H1 (cell line): Measurements from ENCODE around the gene SLC25A21. TPM values are rescaled to one million over a fixed set of nuclear protein-coding genes. Genes with fewer than 3 reads are reported as not detected.

Experiments used
- CTCF ChIA-PET: fragments of 300-600 bp; sonication (Branson Sonifier 250); formaldehyde crosslinking; loops from one replicate; lab custom pipeline; 2021; ENCODE audit not compliant: partially characterized antibody; lab: Charles Lee
- POLR2A ChIA-PET: fragments of 300-600 bp; sonication (Branson Sonifier 250); formaldehyde crosslinking; loops from one replicate; lab custom pipeline; 2021; ENCODE audit warnings: inconsistent platforms; ENCODE audit not compliant: partially characterized antibody; lab: Charles Lee
- DNase-seq, 2 experiments: peaks; one replicate each; pipeline versions ENCODE4 v3.0.0 to v3.0.0-alpha.2; 2010 to 2022; ENCODE audit warnings: low spot score in 2 of 2, low read depth in 1 of 2, mixed read lengths in 1 of 2
- FAIRE-seq: peaks from 2 replicates; lab custom pipeline; 2011; peaks lifted over from hg19 to GRCh38; lab: Jason Lieb, UNC
- H2AFZ ChIP-seq: 2 replicates; pipeline ENCODE4 v1.8.1; 2012; ENCODE audit warnings: low read length, inconsistent platforms
- H2AK5ac ChIP-seq: 2 replicates; pipeline ENCODE4 v1.6.1; 2013; ENCODE audit warnings: low read depth, low read length
- H2BK120ac ChIP-seq: replicated peaks from 2 replicates; pipeline ENCODE3; 2013; ENCODE audit warnings: low read depth, low read length, inconsistent platforms
- H2BK12ac ChIP-seq: 2 replicates; pipeline ENCODE4 v1.6.1; 2013; ENCODE audit warnings: low read depth, low read length
- H2BK15ac ChIP-seq: 2 replicates; pipeline ENCODE4 v1.6.1; 2013; ENCODE audit warnings: low read length
- H2BK20ac ChIP-seq: 2 replicates; pipeline ENCODE4 v1.6.1; 2013; ENCODE audit warnings: low read length
- H2BK5ac ChIP-seq: 2 replicates; pipeline ENCODE4 v1.6.1; 2013; ENCODE audit warnings: low read depth, low read length
- H3K14ac ChIP-seq: 2 replicates; pipeline ENCODE4 v1.6.1; 2013; ENCODE audit warnings: inconsistent platforms; ENCODE audit not compliant: insufficient read length
- H3K18ac ChIP-seq: 2 replicates; pipeline ENCODE4 v1.6.1; 2013; ENCODE audit warnings: low read length; ENCODE audit errors: extremely low read depth
- H3K23ac ChIP-seq: 2 replicates; pipeline ENCODE4 v1.6.1; 2013; ENCODE audit warnings: inconsistent platforms; ENCODE audit not compliant: insufficient read length
- H3K23me2 ChIP-seq: 2 replicates; pipeline ENCODE4 v1.6.1; 2013; ENCODE audit warnings: low read depth, low read length
- H3K27ac ChIP-seq: 2 replicates; pipeline ENCODE4 v1.6.1; 2011; ENCODE audit warnings: low read depth, low read length, inconsistent platforms
- H3K27me3 ChIP-seq, 4 experiments: replicated peaks in 1 of 4; 1 replicate in 1 of 4; 2 replicates in 3 of 4; pipeline versions ENCODE4 v1.6.1 to v1.8.1; 2011 to 2013; ENCODE audit warnings: low read length in 3 of 4, mild to moderate bottlenecking in 3 of 4, inconsistent platforms in 2 of 4, mixed read lengths in 2 of 4, moderate library complexity in 1 of 4; ENCODE audit not compliant: control insufficient read depth in 3 of 4, insufficient read depth in 3 of 4; ENCODE audit errors: extremely low read depth in 1 of 4
- H3K36me3 ChIP-seq, 4 experiments: 2 replicates each; pipeline versions ENCODE4 v1.6.1 to v1.8.1; 2011 to 2013; ENCODE audit warnings: mild to moderate bottlenecking in 4 of 4, low read length in 3 of 4, moderate library complexity in 2 of 4, control low read depth in 1 of 4, inconsistent platforms in 1 of 4; ENCODE audit not compliant: insufficient read depth in 4 of 4, control insufficient read depth in 2 of 4
- H3K4ac ChIP-seq: replicated peaks from 2 replicates; pipeline ENCODE3; 2013; ENCODE audit warnings: low read length, low read depth, mixed read lengths, inconsistent platforms; ENCODE audit not compliant: insufficient read length
- H3K4me1 ChIP-seq, 4 experiments: replicated peaks in 1 of 4; 1 replicate in 1 of 4; 2 replicates in 3 of 4; pipeline versions ENCODE4 v1.6.1 to v1.8.1; 2011 to 2013; ENCODE audit warnings: low read length in 3 of 4, inconsistent platforms in 2 of 4, mixed read lengths in 1 of 4; ENCODE audit not compliant: insufficient read depth in 4 of 4, control insufficient read depth in 3 of 4
- H3K4me2 ChIP-seq, 2 experiments: 2 replicates each; pipeline versions ENCODE4 v1.6.1 to v1.8.1; 2011 to 2013; ENCODE audit warnings: low read depth in 2 of 2, low read length in 2 of 2, control low read depth in 1 of 2, inconsistent platforms in 1 of 2, mild to moderate bottlenecking in 1 of 2; ENCODE audit not compliant: insufficient read depth in 1 of 2
- H3K4me3 ChIP-seq, 4 experiments: fragments of 200-600, 300-600 bp in 1 of 4; sonication (generic), shearing (Covaris generic), sonication (Bioruptor Twin) in 1 of 4; 2 replicates each; pipeline versions ENCODE4 v1.5.1 to v1.8.1; 2011 to 2016; ENCODE audit warnings: low read length in 4 of 4, low read depth in 3 of 4, control low read depth in 2 of 4, inconsistent platforms in 2 of 4, mild to moderate bottlenecking in 2 of 4, mixed read lengths in 1 of 4, moderate library complexity in 1 of 4; ENCODE audit not compliant: insufficient read depth in 2 of 4; ENCODE audit errors: extremely low read depth in 1 of 4
- H3K56ac ChIP-seq: replicated peaks from 2 replicates; pipeline ENCODE3; 2013; ENCODE audit warnings: low read depth, mild to moderate bottlenecking, mixed read lengths, low read length, inconsistent platforms; ENCODE audit not compliant: insufficient read length
- H3K79me1 ChIP-seq: 2 replicates; pipeline ENCODE4 v1.6.1; 2013; ENCODE audit warnings: low read depth, low read length, control low read depth
- H3K79me2 ChIP-seq, 2 experiments: 2 replicates each; pipeline versions ENCODE4 v1.6.1 to v1.8.1; 2012 to 2013; ENCODE audit warnings: low read length in 2 of 2, mild to moderate bottlenecking in 2 of 2, inconsistent platforms in 1 of 2; ENCODE audit not compliant: insufficient read depth in 2 of 2, control insufficient read depth in 1 of 2
- H3K9ac ChIP-seq, 4 experiments: replicated peaks in 1 of 4; 1 replicate in 1 of 4; 2 replicates in 3 of 4; pipeline versions ENCODE4 v1.6.1 to v1.8.1; 2011 to 2013; ENCODE audit warnings: low read depth in 3 of 4, low read length in 3 of 4, control low read depth in 2 of 4, mild to moderate bottlenecking in 2 of 4, moderate library complexity in 2 of 4, inconsistent platforms in 1 of 4; ENCODE audit errors: extremely low read depth in 1 of 4
- H3K9me3 ChIP-seq, 2 experiments: 2 replicates each; pipeline versions ENCODE4 v1.6.1 to v1.8.1; 2012 to 2013; ENCODE audit warnings: mild to moderate bottlenecking in 2 of 2, moderate library complexity in 2 of 2, control low read depth in 1 of 2, inconsistent platforms in 1 of 2, low read depth in 1 of 2, low read length in 1 of 2, mixed read lengths in 1 of 2; ENCODE audit not compliant: insufficient read depth in 2 of 2
- H4K20me1 ChIP-seq, 2 experiments: replicated peaks in 1 of 2; 2 replicates each; pipeline versions ENCODE3 to v1.8.1; 2011 to 2013; ENCODE audit warnings: inconsistent platforms in 2 of 2, low read length in 2 of 2, mild to moderate bottlenecking in 1 of 2; ENCODE audit not compliant: insufficient read depth in 2 of 2, control insufficient read depth in 1 of 2
- H4K5ac ChIP-seq: 2 replicates; pipeline ENCODE4 v1.6.1; 2013; ENCODE audit warnings: low read length, low read depth, mixed read lengths, inconsistent platforms; ENCODE audit not compliant: insufficient read length
- H4K8ac ChIP-seq: 2 replicates; pipeline ENCODE4 v1.8.0; 2013; ENCODE audit warnings: mild to moderate bottlenecking, moderate library complexity, low read length, inconsistent platforms; ENCODE audit not compliant: insufficient read depth; ENCODE audit errors: extremely low read depth
- H4K91ac ChIP-seq: replicated peaks from 2 replicates; pipeline ENCODE3; 2013; ENCODE audit warnings: low read length, mixed read lengths, inconsistent platforms; ENCODE audit not compliant: insufficient read length
- EZH2 ChIP-seq: fragments of 200-600 bp; sonication (generic); IDR thresholded peaks from 2 replicates; pipeline ENCODE4 v1.7.1; 2012; ENCODE audit warnings: low read depth, mild to moderate bottlenecking, moderate library complexity, low read length, inconsistent platforms; ENCODE audit not compliant: severe bottlenecking
- KDM4A ChIP-seq: IDR thresholded peaks from one replicate; pipeline ENCODE4 v1.7.1; 2012; ENCODE audit warnings: low read depth, mild to moderate bottlenecking, moderate library complexity, low read length, inconsistent platforms; ENCODE audit not compliant: severe bottlenecking
- WGBS, 2 experiments: shearing (Covaris generic) in 1 of 2; methylation state at CpG; one replicate each; pipeline versions ENCODE4 v1.1.6 to v1.1.7; 2013 to 2015; ENCODE audit warnings: low lambda C conversion rate in 2 of 2, mixed read lengths in 2 of 2, inconsistent platforms in 1 of 2, low coverage in 1 of 2, missing lambda C conversion rate in 1 of 2; ENCODE audit not compliant: insufficient replicate concordance in 2 of 2, insufficient coverage in 1 of 2, insufficient read length in 1 of 2; ENCODE audit errors: extremely low coverage in 1 of 2, missing lambda C conversion rate in 1 of 2; 5-methylcytosine and 5-hydroxymethylcytosine counted together
- polyA plus RNA-seq, 7 experiments: library from polyadenylated mRNA; depleted of rRNA in 3 of 7; stranded (reverse) in 5 of 7; unstranded in 2 of 7; fragments of >200 nt in 5 of 7; fragments of 200-250 nt in 2 of 7; gene quantifications; 1 replicate in 5 of 7; 2 replicates in 1 of 7; 4 replicates in 1 of 7; pipeline versions ENCODE4 v1.2.1 to v1.2.3, GENCODE V29; 2011 to 2013; ENCODE audit warnings: missing spikeins in 2 of 7, mixed read lengths in 2 of 7
- total RNA-seq: library from RNA; stranded (reverse); fragmentation: NEBNext Ultra II Directional; extraction: Animal tissue kit (Norgen Biotek cat#: 25700); gene quantifications from 2 replicates; pipeline ENCODE4 v1.2.1, GENCODE V29; 2021

Gene SLC25A21
- total and polyA plus RNA-seq, 2 of the 8 experiments (the other 6 are each of a cell fraction or from before 2014, with no cell fraction given), result 6.9 to 15.7 TPM

GRCh38 chr14:37196604-37197420, 24.4 kb upstream of the SLC25A21 start:
- H3K27ac ChIP-seq, result no peak overlapping the region; the same call in 1 of the 2 replicates
- H3K79me1 ChIP-seq, result no peaks in the 10 kb centered on the region
- H3K4ac ChIP-seq, result no peak overlapping the region
- peaks cover 0 to 26% of the 10 kb centered on the region in 2 experiments; a peak in 2 of 4 replicates for H3K79me2 ChIP-seq
- no peak overlapping the region for H2BK5ac ChIP-seq
- peak overlapping the region; percentile 62 to 81 (median 72) for H3K4me3 ChIP-seq
- no peak overlapping the region for H3K23ac ChIP-seq
- no peak for FAIRE-seq
- H4K8ac ChIP-seq, result no peak overlapping the region
- no peaks in the 10 kb centered on the region for H3K27me3 ChIP-seq
- peak overlapping the region; percentile 83 to 93 for H3K4me2 ChIP-seq
- no peaks in the 10 kb centered on the region; a peak in 2 of 7 replicates for H3K4me1 ChIP-seq
- no peak for TF ChIP-seq KDM4A
- no peak for TF ChIP-seq EZH2
- TF ChIP-seq, all 59 proteins: peak for 0
- no peak overlapping the region for H3K14ac ChIP-seq
- H4K20me1 ChIP-seq, result peaks cover 0 to 1% of the 10 kb centered on the region in 2 experiments
- no peak overlapping the region for H2BK120ac ChIP-seq
- peak overlapping the region; percentile 88; the same call in 1 of the 2 replicates for H2AFZ ChIP-seq
- H3K9me3 ChIP-seq, result no peaks in the 10 kb centered on the region
- no peak overlapping the region for H2BK12ac ChIP-seq
- no peak overlapping the region for H4K5ac ChIP-seq
- no peak overlapping the region for H2BK20ac ChIP-seq
- ChIA-PET POLR2A (interaction anchor here (0.6 to 2.8 kb wide), 5 partner anchors 9 to 45 kb away, joined by 3 to 15 read pairs (median 4); partner anchors contain the start of gene SLC25A21), CTCF (interaction anchor here (0.6 to 2.6 kb wide), 7 partner anchors 9 to 424 kb away, joined by 3 to 11 read pairs (median 3); no protein-coding TSS in a partner anchor)
- 0 out of 2 replicates have a peak overlapping the region, but pooled peaks have one; percentile 61 for H2BK15ac ChIP-seq
- peak overlapping the region; percentile 55; the same call in 1 of the 2 replicates for H3K18ac ChIP-seq
- DNase-seq, result no peak
- no peaks in the 10 kb centered on the region for H3K36me3 ChIP-seq
- H2AK5ac ChIP-seq, result no peak overlapping the region
- H4K91ac ChIP-seq, result no peak overlapping the region
- H3K23me2 ChIP-seq, result peaks cover 3% of the 10 kb centered on the region; the same call in 1 of the 2 replicates
- H3K9ac ChIP-seq, result peak overlapping the region in 3 of 4 experiments; percentile 45 to 83 (median 78); a peak in 4 of 7 replicates
- 93% methylated on average over 17 of the region's 17 CpGs; no CpG with 5 or more reads in 1 of the 2 experiments for WGBS, 2 experiments
- peak overlapping the region; percentile 60 for H3K56ac ChIP-seq
